ENCODE data around the gene MAN1A1.

MAN1A1 gene

GRCh38 chr6:119347466-119348095 is 2.0 kb downstream of the MAN1A1 start:
- peak; percentile 28 for DNase-seq (ENCODE audit: low spot score)
- in situ Hi-C loops (cut with MboI; ENCODE audit: low sequenced_read_pairs, unreplicated experiment): loop anchor here (10.0 kb wide), 1 partner anchor 203 kb away; no protein-coding TSS in a partner anchor
- no peak for TF ChIP-seq CTCF (IDR thresholded peaks at IDR 0.05; ENCODE audit: borderline replicate concordance, control extremely low read depth, extremely low read depth, insufficient read depth, missing control alignments)

DNA sequence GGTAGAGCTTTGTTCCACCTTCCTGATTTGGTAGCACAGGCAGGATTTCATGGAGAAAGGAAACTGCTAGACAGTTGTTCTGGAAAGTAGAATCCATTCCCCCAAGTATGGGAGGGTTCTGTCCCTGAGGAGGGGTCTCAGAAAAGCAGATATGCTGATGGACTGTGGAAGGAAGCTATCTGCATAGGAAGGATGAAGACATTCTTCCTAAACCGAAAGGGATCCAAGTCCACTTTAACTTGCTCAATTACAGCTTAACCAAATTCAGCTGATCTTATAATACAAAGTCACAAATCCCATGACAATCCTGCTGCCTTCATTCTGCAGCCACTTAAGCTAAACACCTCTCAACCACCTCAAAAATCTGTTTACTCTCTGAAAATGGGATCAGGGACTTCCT is 2.6 kb downstream of the MAN1A1 start:
- in situ Hi-C loops (cut with MboI; ENCODE audit: low sequenced_read_pairs, unreplicated experiment): loop anchor here (10.0 kb wide), 1 partner anchor 202 kb away; no protein-coding TSS in a partner anchor
- no peak for TF ChIP-seq CTCF (IDR thresholded peaks at IDR 0.05; ENCODE audit: borderline replicate concordance, control extremely low read depth, extremely low read depth, insufficient read depth, missing control alignments)
- DNase-seq (ENCODE audit: low spot score): no peak

DNA sequence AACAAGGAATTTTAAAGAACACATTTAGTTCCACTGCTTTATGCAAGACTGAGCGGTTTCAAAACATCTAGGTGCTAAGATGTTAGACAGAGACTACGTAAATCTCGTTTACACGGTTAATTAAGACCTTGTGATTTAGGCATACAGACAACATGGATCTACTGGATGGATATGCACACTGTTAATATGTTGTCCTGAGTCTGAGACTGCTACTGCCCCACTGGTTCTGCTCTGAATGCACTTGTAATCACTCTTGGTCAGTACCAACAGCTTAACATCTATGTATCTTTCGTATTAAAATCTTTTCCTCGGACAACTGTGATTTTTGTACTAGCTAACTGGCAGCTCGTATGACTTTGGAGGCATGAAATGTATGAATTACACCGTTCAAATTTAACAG is 3.1 kb downstream of the MAN1A1 start:
- in situ Hi-C loops (cut with MboI; ENCODE audit: low sequenced_read_pairs, unreplicated experiment): loop anchor here (10.0 kb wide), 1 partner anchor 202 kb away; no protein-coding TSS in a partner anchor
- TF ChIP-seq CTCF (IDR thresholded peaks at IDR 0.05; ENCODE audit: borderline replicate concordance, control extremely low read depth, extremely low read depth, insufficient read depth, missing control alignments): no peak
- DNase-seq (ENCODE audit: low spot score): no peak

- TF ChIP-seq CTCF (IDR thresholded peaks at IDR 0.05; ENCODE audit: borderline replicate concordance, control extremely low read depth, extremely low read depth, insufficient read depth, missing control alignments): no peak
- in situ Hi-C loops (cut with MboI; ENCODE audit: low sequenced_read_pairs, unreplicated experiment): loop anchor here (10.0 kb wide), 1 partner anchor 200 kb away; no protein-coding TSS in a partner anchor
- no peak for DNase-seq (ENCODE audit: low spot score)
Observed at GRCh38 chr6:119345114-119345513, 4.4 kb downstream of the MAN1A1 start.

DNA sequence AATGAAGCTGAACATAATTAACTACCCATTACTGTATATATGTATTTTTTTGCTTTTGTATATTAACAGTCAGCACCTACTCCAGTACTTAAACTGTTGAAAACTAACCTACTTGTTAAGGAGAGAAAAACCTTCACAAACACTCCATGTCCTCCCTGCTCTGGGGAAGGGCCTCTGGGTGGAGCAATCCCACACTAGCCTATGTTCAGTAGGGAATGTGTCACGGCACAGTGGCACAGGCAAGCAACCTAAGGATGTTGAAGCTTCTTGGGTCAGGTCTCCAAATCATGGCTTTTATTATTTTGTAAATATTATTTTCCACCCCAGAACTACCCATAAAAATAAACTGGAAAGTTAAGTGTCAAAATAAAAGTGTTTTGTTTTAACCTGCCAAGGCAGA is 5.3 kb downstream of the MAN1A1 start:
- no peak for TF ChIP-seq CTCF (IDR thresholded peaks at IDR 0.05; ENCODE audit: borderline replicate concordance, control extremely low read depth, extremely low read depth, insufficient read depth, missing control alignments)
- DNase-seq (ENCODE audit: low spot score): no peak
- in situ Hi-C loops (cut with MboI; ENCODE audit: low sequenced_read_pairs, unreplicated experiment): loop anchor here (10.0 kb wide), 1 partner anchor 200 kb away; no protein-coding TSS in a partner anchor

GRCh38 chr6:119343573-119344146 is 5.9 kb downstream of the MAN1A1 start:
- in situ Hi-C loops (cut with MboI; ENCODE audit: low sequenced_read_pairs, unreplicated experiment): loop anchor here (10.0 kb wide), 1 partner anchor 199 kb away; no protein-coding TSS in a partner anchor
- DNase-seq (ENCODE audit: low spot score): no peak
- no peak for TF ChIP-seq CTCF (IDR thresholded peaks at IDR 0.05; ENCODE audit: borderline replicate concordance, control extremely low read depth, extremely low read depth, insufficient read depth, missing control alignments)

Data from GM13976 (cell line).